ENCODE measurements around the gene TRA2B.

- TF ChIP-seq CTCF (IDR thresholded peaks at IDR 0.05) (no peak), ZFX (IDR thresholded peaks at IDR 0.05; ENCODE audit: borderline replicate concordance) (no peak)
Observed at GRCh38 chr3:185900228-185900627, 37.6 kb downstream of the TRA2B start.

All from 22Rv1 (cell line).